Kasumi-1 (cell line): Measurements from ENCODE around the gene NFATC4.
"Not testable (repeated sequence)": the region's sequence is repeated elsewhere in the genome, so short reads cannot be mapped to it uniquely, and the experiment has no call there.

Source experiments
- DNase-seq, 2 experiments: peaks; one replicate each; lab custom pipeline; 2025; lab: John Stamatoyannopoulos, UW

Gene NFATC4

DNA sequence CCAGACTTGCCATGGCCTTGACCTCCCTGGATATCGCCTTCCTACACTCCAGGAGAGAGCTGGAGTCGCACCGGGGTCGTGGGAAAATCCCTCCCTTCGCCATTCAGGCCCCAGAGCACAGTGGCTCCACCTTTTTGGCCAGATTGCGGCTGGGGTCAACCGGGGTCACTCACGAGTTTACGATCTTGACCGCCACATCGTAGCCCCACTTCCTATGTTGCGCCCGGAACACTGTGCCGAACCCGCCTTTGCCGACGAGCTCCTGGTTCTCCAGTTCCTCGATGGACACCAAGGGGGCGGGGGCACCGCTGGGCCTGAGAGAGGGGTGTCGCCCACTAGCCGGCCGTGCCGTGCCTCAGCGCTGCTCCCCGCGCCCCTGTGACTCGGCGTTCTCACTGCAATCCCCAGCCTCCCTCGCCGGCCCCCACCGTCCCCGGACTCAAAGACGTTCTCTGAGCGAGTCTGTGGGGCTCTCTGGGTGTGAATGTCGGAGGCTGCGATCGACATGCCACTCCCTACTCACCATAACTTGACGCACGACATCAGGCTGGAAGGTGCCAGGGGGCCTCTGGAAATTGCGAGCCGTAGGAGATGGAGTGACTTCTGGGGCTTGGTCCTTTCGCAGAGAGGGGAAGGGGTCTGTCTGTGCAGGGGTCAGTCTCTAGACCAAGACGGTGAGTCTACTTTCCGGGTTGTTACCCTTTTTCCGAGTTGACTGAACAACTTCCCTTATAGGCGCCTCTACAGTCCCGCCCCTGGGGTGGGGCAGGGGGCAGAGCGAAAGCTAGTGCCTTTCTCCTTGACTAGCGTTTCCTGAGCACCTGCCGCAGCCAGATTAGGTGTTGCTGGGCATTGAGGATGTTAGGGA, 28.5 kb upstream of the NFATC4 start, which contains the start of gene RIPK3:
TSS of gene RIPK3 (minus strand) at position 708 of the 868 bp plus-strand sequence. CDS start at position 543, 165 bp downstream.
- DNase-seq, result peak; percentile 23 to 34

DNA sequence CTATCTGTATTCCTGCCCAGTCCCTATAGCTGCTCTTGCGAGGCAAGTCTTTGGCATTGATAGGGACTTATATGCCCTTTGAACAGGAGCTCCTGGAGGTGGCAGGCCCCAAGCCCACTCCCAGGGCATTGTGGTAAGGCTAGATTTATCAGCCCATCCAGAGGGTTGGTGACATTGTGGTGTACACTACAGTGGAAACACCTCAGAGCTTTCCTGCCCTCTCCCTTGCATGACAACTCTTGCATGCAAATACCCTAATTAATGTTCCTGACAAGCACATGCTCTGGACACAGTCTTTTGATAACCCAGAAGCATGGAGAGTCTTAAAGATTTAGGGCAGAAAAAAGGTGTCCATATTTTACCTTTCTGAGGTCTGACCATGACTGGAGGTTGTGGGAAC, 27.4 kb upstream of the NFATC4 start:
- DNase-seq, result no peak

DNA sequence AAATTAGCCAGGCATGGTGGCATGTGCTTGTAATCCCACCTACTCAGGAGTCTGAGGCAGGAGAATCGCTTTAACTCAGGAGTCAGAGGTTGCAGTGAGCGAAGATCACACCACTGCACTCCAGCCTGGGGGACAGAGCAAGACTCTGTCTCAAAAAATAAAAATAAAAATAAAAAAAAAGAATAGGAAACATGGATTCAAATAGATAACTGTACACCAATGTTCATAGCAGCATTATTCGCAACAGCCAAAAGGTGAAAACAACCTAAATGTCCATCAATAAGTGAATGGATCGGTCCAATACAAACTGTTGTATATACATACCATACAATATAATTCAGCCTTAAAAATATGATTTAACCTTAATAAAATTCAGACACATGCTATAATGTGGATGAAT, 25.1 kb upstream of the NFATC4 start:
- no peak for DNase-seq

DNA sequence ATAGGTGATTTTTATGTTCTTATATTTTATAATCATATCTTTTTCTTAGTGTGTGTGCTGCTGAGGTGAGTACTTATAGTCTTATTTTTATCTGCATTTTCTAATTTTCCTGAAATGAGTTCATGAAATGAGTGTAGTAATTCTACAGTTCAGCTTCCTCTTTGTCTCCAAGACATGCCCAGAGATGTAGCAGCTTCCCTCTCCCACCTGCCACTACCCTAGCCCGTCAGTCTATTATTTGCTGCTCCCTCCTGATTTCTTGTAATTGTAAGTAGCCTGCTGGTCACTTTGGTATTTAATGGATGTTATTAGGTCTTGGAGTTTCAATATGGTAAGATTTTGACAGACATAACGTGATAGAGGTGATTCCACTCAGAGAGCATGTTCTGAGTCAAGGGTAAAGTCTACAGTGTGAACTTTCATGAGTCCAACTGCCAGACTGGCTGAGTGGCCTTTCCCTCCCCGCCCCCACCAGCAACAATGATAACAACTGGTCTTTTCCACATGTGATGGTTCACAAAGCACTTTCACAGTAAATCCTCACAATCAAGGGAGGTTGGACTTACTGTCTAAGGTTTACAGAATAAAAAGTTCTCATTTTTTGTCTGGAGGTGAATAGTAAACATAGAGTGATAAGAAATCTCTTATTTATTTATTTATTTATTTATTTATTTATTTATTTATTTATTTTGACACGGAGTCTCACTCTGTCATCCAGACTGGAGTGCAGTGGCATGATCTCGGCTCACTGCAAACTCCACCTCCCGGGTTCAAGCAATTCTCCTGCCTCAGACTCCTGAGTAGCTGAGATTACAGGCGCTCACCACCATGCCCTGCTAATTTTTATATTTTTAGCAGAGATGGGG, 24.0 kb upstream of the NFATC4 start:
- no peak for DNase-seq

DNA sequence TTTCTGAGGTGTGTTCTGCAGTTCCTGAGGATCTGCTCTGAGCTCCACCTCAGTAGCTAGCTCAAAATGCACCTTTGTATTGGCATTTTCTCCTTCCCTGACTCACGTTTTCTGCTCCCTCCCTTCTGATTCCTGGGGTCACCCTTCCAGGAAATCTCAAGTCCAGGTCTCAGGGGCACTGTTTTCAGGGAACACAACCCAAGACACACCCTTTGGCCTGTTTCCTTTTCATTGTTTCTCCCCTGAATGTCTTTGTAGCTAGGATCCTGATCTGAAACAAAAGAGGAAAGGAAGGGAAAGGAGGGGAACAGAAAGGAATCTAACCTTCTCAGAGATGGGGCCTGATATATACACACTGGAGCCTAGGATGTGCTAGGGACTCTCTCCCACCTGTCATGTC, 20.9 kb upstream of the NFATC4 start:
- DNase-seq, result no peak

DNA sequence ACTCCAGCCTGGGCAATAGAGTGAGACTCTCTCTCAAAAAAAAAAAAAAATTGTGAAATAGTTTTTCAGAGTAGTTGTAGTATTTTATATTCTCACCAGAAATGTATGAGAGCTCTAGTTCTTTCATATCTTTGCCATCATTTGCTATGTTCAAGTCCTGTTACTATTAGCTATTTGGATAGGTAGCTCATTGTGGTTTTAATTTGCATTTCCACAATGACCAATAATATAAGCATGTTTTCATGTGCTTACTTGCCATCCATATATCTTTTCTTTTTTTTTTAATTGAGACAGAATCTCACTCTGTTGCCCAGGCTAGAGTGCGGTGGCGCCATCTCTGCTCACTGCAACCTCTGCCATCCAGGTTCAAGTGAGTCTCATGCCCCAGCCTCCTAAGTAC, 19.8 kb upstream of the NFATC4 start:
- no peak for DNase-seq

DNA sequence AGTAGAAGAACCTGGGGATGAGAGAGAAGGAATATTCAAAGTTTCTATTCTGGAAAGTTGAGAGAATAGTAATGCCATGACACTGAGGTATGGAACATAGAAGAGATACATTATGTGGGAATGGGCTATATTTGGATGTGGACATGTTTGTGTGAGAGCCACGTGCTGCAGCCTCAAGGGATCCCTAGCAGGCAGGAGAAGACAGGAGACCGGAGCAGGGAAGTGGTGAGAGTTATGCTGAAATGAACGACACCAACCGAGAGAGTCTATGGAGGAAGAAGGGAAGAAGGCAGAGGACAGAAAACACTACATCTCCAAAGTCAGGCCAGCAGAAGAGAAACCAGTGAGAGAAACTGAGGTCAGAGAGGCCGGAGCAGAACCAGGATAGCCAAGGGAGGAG, 18.2 kb upstream of the NFATC4 start:
- DNase-seq, result no peak

DNA sequence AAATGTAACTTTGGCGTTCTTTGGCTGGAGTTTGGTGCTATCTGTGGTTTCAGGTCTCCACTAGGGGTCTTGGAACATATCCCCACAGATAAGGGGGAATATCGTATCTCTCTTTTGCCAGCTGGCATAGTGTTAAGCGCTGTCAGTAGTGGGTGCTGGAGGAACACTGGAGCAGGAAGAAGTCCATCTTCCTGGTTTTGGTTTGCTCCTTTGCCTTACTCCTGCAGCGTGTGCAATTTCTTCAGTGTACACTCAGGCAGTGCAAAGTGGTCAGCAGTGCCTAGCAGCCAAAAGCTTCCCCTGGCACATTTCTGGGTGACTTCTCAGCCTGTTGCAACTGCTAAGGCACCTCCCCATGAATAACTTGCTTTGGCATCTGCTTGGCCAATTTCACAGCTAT, 16.5 kb upstream of the NFATC4 start:
- DNase-seq, result peak; percentile 30 to 34

DNA sequence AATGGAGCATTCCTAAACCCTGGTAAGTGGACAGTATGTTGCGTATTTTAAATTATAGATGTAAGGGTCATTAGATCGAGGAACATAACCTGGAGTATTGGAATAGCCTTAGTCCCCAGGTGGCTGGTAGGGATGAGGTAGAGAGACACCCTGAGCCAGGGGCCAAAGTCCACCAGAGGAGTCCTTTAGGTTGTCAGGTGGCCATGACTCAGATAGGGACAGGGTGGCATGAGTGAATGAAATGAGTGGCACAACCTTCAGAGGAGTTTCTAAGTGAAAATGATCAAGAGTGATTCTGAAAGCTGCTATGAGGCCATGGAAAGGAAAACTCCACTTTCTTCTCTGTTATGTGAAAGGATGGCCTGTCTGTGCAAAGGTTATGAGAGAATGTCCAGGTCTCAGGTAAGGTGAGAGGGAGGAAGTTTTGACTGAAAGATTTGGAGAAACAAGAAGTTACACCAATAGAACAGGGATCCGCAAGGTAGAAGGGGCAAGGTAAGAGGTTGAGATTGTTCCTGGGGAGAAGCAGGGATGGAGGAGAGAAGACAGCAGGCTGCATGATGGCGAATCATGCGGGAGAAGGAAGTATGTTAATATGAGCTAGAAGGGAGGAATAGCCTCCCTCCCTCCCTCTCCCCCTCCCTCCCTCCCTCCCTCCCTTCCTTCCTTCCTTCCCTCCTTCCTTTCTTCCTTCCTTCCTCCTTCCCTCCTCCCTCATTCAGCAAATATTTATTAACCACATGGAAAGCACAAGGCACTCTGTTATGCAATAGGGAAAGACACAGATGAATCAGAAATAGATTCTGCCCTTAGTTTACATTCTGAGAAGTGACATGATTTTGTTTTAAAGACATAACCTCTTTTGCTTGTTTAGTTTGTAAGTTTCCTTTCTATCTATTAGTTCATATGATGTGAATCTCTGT, 14.2 kb upstream of the NFATC4 start:
- no peak for DNase-seq

DNA sequence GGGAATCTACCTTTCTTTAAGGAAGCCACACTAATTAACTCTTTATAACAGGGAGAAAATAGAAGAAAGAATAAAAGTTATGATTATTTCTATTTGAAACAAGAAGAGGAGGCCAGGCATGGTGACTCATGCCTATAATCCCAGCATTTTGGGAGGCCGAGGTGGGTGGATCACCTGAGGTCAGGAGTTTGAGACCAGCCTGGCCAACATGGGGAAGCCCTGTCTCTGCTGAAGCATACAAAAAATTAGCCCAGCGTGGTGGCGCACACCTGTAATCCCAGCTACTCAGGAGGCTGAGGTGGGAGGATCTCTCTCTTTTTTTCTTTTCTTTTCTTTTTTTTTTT, 13.5 kb upstream of the NFATC4 start:
- DNase-seq, result not testable (repeated sequence)

DNA sequence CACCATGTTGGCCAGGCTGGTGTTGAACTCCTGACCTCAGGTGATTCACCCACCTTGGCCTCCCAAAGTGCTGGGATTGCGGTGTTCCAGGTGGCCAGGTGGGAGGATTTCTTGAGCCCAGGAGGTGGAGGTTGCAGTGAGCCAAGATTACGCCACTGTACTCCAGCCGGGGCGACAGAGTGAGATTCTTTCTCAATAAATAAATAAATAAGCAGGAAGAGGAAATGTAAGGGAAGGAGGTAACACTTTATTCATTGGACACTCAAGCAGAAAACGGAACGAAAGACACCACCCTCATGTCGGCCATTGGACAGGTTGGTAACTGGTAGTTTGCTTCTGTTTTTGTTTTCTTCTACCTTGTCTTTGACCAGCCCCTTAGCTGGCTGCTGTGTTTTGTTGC, 13.0 kb upstream of the NFATC4 start:
- DNase-seq, result no peak

DNA sequence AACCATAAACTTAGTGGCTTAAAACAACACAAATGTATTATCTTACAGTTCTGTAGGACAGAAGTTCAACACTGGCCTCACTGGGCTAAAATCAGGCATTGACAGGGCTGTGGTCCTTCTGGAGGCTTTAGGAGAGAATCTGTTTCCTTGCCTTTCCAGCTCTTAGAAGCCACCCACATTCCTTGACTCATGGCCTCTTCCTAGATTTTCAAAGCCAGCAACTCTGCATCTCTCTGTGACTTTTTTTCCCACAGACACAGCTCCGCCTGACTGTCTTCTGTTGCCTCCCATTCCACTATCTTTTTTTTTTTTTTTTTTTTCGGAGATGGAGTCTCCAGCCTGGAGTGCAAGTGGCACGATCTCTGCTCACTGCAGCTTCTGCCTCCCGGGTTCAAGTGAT, 11.8 kb upstream of the NFATC4 start:
- DNase-seq, result no peak

DNA sequence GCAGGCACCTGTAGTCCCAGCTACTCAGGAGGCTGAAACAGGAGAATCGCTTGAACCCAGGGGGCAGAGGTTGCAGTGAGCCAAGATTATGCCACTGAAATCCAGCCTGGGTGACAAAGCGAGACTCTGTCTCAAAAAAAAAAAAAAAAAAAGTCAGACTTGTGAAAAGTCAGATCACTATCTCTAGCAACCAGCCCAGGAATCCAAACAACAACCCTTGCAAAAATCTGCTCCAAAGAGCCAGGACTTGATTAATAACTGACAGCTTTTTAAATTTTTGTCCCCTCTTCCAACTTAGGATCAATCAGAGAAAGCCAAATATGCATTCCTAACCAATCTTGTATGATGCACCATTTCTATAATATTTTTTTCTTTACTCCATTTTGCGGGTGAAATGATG, 7.7 kb upstream of the NFATC4 start:
- no peak for DNase-seq

DNA sequence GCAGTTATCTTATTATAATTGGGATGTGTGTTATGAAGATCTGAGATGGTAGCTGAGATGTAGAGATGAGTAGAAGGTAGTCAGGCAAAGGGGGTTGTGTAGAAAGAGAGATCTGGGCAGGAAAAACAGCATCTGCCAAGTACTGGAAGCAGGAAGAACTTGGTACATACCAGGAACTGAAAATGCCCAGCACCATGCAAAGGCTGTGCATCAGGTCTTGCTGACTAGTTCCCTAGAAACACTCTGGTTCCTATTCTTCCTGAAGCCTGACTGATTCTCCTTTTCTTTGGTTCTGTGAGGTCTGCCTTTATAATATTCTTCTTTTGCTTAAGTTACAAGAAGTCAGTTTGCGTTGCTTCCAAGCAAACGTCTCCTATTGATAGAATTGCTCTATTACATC, 6.7 kb upstream of the NFATC4 start:
- DNase-seq, result no peak

DNA sequence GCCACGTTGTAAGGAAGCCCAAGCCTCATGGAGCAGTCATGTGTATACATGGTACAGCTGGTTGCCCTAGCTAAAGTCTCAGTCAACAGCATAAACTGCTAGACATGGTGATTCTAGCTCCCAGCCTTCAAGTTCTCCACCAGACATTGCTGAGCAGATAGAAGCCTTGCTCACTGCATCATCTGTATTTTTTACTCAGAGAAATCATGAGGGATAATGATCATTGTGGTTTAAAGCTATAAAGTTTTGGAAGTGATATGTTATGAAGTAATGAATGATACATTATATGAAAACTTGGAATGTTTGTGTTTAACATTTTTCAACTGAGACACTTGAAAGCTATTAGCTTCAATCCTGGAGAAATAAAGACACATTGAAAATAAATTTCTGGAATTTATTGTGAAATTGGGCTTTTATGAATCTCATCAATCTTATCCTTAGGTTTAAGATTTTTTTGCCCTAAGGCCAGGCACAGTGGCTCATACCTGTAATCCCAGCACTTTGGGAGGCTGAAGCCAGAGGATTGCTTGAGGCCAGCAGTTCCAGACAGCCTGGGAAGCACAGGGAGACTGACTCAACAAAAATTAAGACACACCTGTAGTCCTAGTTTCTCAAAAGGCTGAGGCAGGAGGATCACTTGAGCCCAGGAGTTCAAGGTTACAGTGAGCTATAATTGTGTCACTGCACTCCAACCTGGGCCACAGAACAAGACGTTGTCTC, 5.6 kb upstream of the NFATC4 start:
- DNase-seq, result no peak

DNA sequence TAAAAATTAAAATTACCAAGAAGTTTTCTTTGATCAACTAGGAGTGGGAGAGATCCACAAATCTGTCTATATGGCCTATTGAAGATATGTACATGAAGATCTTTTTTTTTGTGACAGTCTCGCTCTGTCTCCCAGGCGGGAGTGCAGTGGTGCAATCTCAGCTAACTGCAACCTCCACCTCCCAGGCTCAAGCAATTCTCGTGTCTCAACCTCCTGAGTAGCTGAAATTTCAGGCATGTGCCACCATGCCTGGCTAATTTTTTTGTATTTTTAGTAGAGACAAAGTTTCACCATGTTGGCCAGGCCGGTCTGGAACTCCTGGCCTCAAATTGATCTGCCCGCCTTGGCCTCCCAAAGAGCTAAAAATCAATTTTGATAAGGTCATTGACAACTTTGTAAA, 4.6 kb upstream of the NFATC4 start:
- no peak for DNase-seq

DNA sequence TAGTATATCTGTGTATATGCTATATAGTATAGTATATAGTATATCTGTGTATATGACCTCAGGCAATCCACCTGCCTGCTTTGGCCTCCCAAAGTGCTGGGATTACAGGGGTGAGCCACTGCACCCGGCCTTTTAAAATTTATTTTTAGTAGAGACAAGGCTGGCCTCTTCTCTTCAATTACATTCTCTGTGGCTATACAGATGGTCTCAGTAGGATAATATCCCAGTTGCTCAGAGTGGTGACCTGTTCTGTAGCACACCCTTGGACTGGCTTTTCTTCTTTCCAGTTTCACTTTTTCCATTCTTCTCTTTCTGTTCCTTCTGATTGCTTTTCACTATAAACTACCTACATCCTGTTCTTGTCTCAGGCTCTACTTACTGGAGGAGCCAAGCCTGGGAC, 3.1 kb upstream of the NFATC4 start:
- DNase-seq, result no peak

DNA sequence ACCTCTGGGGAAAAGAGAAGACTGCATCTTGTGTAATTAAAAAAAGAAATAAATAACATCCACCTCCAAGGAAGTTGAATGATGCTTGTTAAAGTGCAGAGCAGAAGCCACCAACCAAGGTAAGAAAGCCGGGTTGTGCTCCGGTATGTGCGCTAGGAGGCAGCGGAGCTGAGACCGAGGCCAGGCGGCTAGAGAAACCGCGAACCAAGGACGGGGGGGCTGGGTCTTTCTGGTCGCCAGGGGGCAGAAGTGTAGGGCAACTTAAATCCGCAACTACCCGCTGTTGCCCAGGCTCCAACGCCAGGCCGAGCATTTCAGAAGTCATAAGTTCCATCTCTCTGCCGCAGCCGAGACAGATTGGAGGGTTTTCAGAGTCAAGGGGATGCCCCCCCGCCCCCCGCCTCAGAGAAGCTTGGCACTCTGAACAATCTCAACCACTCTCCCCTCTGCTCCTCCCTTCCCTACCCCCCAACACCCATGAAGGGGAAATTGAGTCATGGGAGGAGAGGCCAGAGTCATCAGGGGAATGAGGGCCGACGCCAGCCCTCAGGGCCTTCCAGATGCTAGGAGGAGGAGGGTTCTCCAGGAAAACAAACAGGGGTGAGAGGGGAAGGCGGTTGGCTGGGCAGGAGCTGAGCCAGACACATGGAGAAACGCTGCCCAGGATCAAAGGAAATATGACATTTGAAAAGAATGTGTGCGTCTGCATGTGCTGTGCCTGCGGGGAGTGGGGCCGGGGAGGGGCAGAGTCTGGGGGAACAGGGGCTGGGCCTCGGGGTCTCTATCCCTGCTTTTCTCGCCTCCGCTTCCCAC, 2.2 kb upstream of the NFATC4 start:
- DNase-seq, result peak; percentile 69 to 76

DNA sequence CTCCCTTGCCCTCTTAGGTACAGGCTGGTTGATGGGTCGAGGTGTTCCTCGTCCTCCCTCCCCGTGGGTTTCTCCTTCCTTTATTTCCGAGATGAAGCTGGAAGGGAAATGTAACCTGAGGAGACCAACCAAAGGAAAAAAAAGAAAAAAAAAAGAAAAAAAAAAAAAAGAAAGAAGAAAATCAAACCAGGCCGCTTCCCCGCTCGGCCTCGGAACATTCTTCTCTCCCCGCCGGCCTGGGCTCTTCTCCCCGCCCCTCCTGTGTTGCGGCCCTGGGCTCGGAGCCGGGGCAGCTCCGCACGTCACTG, 1.6 kb upstream of the NFATC4 start:
- no peak for DNase-seq

DNA sequence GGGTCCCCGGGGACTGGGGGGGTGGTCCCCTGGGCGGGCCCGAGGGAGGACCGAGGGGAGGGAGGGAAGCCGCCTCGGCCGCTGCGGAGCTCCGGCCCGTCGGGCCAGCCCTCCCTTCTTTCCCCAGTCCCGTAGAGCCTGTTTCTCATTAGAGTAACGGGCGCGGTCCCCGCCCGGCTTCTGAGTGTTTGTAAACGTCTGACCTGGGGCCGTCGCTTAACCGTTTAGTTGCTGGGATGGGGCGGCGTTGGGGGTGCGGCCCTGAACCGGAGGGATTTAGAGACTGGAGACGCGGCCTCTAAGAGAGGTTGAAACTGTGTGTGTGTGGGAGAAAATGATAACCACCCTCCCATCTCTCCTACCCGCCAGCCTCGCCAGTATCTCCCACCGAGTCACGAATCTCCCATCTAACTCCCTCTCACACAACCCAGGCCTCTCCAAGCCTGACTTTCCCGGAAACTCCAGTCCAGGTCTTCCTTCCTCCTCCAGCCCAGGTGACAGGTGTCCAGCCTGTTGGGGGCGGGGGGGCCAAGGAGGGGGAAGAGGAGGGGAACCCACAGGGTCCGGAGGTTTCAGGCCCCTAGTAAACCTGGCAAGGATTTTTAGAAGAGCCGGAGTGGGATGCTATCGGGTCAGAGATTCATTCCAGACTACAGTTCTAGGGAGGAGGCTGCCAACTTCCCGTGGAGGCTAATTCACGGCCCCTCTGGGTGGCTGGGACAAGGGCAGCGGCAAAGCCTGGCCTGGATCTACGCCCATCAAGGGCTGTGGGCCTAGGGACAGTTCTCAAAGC, 1.1 kb upstream of the NFATC4 start:
- DNase-seq, result no peak
